HFFc6 (cell line): Measurements from ENCODE around the gene CFL1. TPM values are rescaled to one million over a fixed set of nuclear protein-coding genes. Genes with fewer than 3 reads are reported as not detected.

Experiments
- DNase-seq: peaks from one replicate; pipeline ENCODE4 v3.0.0-alpha.2; 2018
- H3K27ac Mint-ChIP-seq: 2 replicates; pipeline ENCODE4 v1.8.0; 2020; ENCODE audit warnings: mild to moderate bottlenecking, mixed read lengths
- H3K27me3 Mint-ChIP-seq: 2 replicates; pipeline ENCODE4 v1.8.0; 2021; ENCODE audit warnings: mild to moderate bottlenecking, moderate library complexity, mixed read lengths; ENCODE audit not compliant: insufficient read depth
- H3K36me3 Mint-ChIP-seq: 2 replicates; pipeline ENCODE4 v1.8.0; 2021; ENCODE audit warnings: low read depth, mixed read lengths
- H3K4me1 Mint-ChIP-seq: 2 replicates; pipeline ENCODE4 v1.8.0; 2020; ENCODE audit warnings: low read depth, mixed read lengths
- H3K4me3 Mint-ChIP-seq: 2 replicates; pipeline ENCODE4 v1.8.0; 2020; ENCODE audit warnings: mild to moderate bottlenecking, moderate library complexity, mixed read lengths
- H3K9me3 Mint-ChIP-seq: 2 replicates; pipeline ENCODE4 v1.8.0; 2020; ENCODE audit warnings: mild to moderate bottlenecking, mixed read lengths
- total RNA-seq, 6 experiments: library from RNA; stranded (reverse); fragmentation: NEBNext Ultra II Directional; extraction: Animal tissue kit (Norgen Biotek cat#: 25700); gene quantifications; 2 replicates in 1 of 6; 3 replicates in 5 of 6; pipeline ENCODE4 v1.2.3, GENCODE V29; 2021
- TF ChIP-seq, protein P1 (sequence below): fragments of 200-600 bp; sonication (generic); IDR thresholded peaks from 2 replicates; pipeline ENCODE4 v1.5.0; 2021; ENCODE audit warnings: antibody characterized with exemption, mild to moderate bottlenecking

Gene CFL1
- total RNA-seq, 6 experiments from 2014 or later: 2,002 to 2,288 (median 2,238) TPM

DNA sequence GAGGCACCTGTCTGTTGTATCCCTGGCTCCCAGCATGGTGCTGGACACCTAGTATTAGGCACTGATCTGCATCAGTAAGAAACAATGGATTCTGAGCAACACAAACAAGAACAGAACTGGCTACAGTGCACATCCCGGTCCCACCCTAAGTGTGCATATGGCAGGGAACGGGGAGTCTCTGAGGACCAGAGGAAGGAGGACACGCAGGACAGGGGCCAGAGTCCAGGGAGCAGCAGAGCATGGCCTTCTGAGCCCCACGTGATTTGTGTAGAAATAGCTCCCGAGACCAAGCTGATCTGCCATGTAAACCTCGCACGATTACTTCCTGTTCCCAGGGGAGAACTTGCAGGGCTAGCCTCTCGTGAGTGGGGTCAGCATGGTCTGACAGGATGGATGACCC lies 36.9 kb downstream of the CFL1 start:
- H3K27ac Mint-ChIP-seq: no peak overlapping the region
- H3K36me3 Mint-ChIP-seq: no peaks in the 10 kb centered on the region; the same call in 1 of the 2 replicates
- TF ChIP-seq, protein P1, sequence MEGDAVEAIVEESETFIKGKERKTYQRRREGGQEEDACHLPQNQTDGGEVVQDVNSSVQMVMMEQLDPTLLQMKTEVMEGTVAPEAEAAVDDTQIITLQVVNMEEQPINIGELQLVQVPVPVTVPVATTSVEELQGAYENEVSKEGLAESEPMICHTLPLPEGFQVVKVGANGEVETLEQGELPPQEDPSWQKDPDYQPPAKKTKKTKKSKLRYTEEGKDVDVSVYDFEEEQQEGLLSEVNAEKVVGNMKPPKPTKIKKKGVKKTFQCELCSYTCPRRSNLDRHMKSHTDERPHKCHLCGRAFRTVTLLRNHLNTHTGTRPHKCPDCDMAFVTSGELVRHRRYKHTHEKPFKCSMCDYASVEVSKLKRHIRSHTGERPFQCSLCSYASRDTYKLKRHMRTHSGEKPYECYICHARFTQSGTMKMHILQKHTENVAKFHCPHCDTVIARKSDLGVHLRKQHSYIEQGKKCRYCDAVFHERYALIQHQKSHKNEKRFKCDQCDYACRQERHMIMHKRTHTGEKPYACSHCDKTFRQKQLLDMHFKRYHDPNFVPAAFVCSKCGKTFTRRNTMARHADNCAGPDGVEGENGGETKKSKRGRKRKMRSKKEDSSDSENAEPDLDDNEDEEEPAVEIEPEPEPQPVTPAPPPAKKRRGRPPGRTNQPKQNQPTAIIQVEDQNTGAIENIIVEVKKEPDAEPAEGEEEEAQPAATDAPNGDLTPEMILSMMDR: no peak
- H3K4me3 Mint-ChIP-seq: no peak overlapping the region
- no peaks in the 10 kb centered on the region for H3K9me3 Mint-ChIP-seq
- H3K27me3 Mint-ChIP-seq: peaks cover 15% of the 10 kb centered on the region
- no peak for DNase-seq
- peaks cover 6% of the 10 kb centered on the region for H3K4me1 Mint-ChIP-seq

DNA sequence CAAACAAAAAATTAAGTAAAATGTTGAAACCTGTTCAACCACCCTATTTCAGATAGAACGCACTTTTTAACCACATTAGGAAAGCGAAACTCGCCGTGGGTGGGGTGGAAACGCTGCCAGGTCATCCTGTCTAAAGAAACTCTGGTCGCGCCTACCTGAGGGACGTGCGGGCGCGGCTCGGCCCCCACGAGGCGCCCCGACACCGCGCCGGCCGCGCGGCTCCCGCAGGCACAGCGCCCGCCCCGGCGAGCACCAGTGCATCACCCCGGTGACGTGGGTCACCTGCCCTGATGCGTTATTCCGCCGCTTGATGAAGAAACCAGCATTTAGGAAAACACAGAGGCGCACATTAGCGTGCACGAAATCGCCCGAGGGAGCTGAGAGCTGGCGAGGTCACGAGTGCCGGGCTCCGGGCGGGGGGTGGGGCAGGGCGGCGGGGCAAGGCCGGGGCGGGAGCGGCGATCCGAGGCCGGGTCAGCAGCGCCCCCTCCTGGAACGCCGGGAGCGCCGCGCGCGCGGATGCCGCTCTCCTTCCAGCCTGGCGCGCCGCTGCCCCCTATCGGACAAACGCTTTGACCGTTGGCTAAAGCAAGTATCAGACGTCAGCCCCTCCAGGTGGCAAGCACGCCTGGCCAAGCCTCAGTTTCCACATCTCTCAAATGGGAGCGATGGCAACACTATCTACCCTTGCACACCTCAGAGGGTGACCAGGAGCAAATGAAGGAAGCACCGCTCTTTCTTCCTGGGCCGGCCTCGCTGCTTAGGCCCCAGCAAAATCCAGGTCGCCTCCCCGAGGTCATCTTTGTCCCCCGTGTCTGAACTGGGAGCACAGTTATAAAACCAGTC lies 39.9 kb downstream of the CFL1 start:
- TF ChIP-seq, protein P1: peak; percentile 100
- H3K9me3 Mint-ChIP-seq: no peaks in the 10 kb centered on the region
- peak overlapping the region; percentile 86 for H3K4me3 Mint-ChIP-seq
- H3K27me3 Mint-ChIP-seq: peaks cover 17% of the 10 kb centered on the region
- peak overlapping the region; percentile 53 for H3K27ac Mint-ChIP-seq
- no peaks in the 10 kb centered on the region; the same call in 1 of the 2 replicates for H3K36me3 Mint-ChIP-seq
- DNase-seq: peak; percentile 76
- peaks cover 14% of the 10 kb centered on the region for H3K4me1 Mint-ChIP-seq

DNA sequence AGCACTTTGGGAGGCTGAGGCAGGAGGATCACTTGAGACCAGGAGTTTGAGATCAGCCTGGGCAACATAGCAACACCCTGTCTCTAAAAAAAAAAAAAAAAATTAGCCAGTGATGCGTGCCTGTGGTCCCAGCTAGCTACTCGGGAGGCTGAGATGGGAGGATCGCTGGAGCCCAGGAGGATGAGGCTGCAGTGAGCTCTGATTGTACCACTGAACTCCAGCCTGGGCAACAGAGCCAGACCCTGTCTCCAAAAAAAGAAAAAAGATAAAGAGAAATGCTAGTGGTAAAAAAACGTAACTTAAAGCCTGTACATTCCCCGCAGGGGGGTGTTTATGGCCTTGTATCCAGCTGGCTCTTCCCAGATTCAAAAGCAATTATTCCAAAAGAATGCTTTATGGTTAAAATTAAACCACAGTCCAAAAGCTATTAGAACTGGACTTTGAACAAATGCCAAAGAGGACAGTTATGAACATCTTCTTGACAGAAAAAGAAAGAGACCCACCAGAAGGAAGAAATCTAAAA lies 40.6 kb downstream of the CFL1 start:
- Mint-ChIP-seq H3K27me3 (peaks cover 17% of the 10 kb centered on the region), H3K27ac (peak overlapping the region; percentile 53), H3K36me3 (no peaks in the 10 kb centered on the region; the same call in 1 of the 2 replicates), H3K4me3 (peak overlapping the region; percentile 86), H3K4me1 (peaks cover 14% of the 10 kb centered on the region), H3K9me3 (no peaks in the 10 kb centered on the region)
- DNase-seq: no peak
- TF ChIP-seq, protein P1: no peak

DNA sequence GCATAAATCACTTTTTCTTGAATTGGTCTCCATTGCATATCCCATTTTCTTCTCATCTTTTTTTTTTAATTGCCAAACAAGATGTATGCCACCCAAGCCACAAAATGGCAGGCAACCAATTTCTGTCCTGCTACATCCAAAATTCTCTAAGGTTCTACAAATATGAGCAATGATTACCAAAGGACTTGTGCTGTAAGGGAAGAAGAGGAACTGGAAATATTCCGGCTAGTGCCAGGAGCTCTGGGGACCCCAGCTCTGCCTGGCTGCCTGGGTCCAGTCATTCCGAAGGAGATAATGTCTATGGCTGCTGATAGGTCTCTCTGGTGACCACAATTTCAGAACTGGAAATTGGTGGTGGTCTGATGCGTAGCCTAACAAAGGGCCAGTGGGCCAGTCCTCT lies 41.3 kb downstream of the CFL1 start:
- Mint-ChIP-seq H3K4me3 (no peak overlapping the region), H3K27me3 (peaks cover 24% of the 10 kb centered on the region), H3K36me3 (no peaks in the 10 kb centered on the region; the same call in 1 of the 2 replicates), H3K9me3 (no peaks in the 10 kb centered on the region), H3K4me1 (peaks cover 14% of the 10 kb centered on the region), H3K27ac (no peak overlapping the region)
- TF ChIP-seq, protein P1: no peak
- no peak for DNase-seq

DNA sequence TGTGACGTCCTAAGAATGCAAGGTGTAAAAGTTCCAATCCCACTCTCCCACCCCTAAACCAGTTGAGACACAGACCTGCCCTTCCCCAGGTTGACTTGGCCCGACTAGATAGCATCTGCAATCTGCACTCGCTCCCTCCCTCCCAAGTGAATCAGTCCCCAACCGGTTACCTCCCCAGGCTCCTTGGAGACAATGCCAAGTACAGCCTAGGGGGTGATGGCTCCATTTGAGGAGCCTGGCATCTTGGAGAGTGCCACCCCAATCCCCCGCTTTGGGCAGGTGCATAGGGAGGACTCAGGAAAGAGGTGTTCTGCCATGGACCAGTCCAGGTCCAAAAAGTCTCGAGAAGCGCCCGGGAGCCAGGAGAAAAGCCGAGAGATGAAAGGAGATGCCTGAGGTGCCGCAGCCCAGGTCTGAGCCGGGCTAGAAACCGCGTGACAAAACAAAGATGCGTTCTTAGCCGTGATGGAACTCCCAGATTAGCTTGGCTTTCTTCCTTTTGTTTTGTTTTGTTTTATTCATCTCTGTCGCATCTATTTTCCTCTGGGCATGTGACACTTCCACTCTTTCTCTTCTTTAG lies 42.9 kb downstream of the CFL1 start:
- TF ChIP-seq, protein P1: no peak
- Mint-ChIP-seq H3K27ac (no peak overlapping the region), H3K27me3 (peaks cover 28% of the 10 kb centered on the region), H3K4me3 (no peak overlapping the region), H3K36me3 (no peaks in the 10 kb centered on the region; the same call in 1 of the 2 replicates), H3K9me3 (no peaks in the 10 kb centered on the region), H3K4me1 (peaks cover 14% of the 10 kb centered on the region)
- DNase-seq: no peak
